K562 (cell line): Measurements from ENCODE around the gene NRARP. TPM values are rescaled to one million over a fixed set of nuclear protein-coding genes. Genes with fewer than 3 reads are reported as not detected.
A peak's percentile ranks its signal among the peaks of the same experiment; 100 is the strongest.

Source experiments
- ATAC-seq: fragments of 200-7000 bp; cut with Tn5 transposase; 3 replicates; pipeline ENCODE4 v1.9.1; 2020; ENCODE audit warnings: moderate library complexity
- BruUV-seq: library from RNA; stranded (reverse); fragments of 400-500 nt; replicated peaks from 2 replicates; lab custom pipeline; 2021; lab: Mats Ljungman, UMichigan
- CTCF ChIA-PET: fragments of 300-600 bp; formaldehyde crosslinking; extraction: SDS; loops from one replicate; lab custom pipeline; 2021; ENCODE audit warnings: low intra/inter-chr PET ratio; lab: Yijun Ruan, JAX
- POLR2A ChIA-PET: fragments of 300-600, 350-650 bp; sonication (Branson Sonifier 250); formaldehyde crosslinking; extraction: SDS; loops from one replicate; lab custom pipeline; 2021; ENCODE audit warnings: antibody characterized with exemption, inconsistent platforms; lab: Yijun Ruan, JAX
- DNase-seq, 4 experiments: peaks; one replicate each; pipeline versions ENCODE4 v3.0.0 to v3.0.0-alpha.2; 2011 to 2018; ENCODE audit warnings: low spot score in 3 of 4, mixed read lengths in 3 of 4; ENCODE audit errors: extremely low read depth in 1 of 4
- FAIRE-seq: peaks from 2 replicates; lab custom pipeline; 2011; peaks lifted over from hg19 to GRCh38; lab: Jason Lieb, UNC
- H2AFZ ChIP-seq: 2 replicates; pipeline ENCODE4 v1.6.0; 2011; ENCODE audit warnings: low read depth, low read length, control low read depth, inconsistent platforms
- H3K27ac ChIP-seq: fragments of 200-600 bp; 3 replicates; pipeline ENCODE4 v1.8.0; 2011; ENCODE audit warnings: low read depth, mild to moderate bottlenecking, control low read depth, inconsistent platforms, low read length, moderate library complexity, mixed read lengths; ENCODE audit errors: extremely low read depth
- H3K27me3 ChIP-seq, 2 experiments: fragments of 300-600 bp in 1 of 2; 2 replicates in 1 of 2; 3 replicates in 1 of 2; pipeline versions ENCODE4 v1.6.0 to v1.8.0; 2011; ENCODE audit warnings: inconsistent platforms in 2 of 2, low read length in 2 of 2, mild to moderate bottlenecking in 1 of 2, mixed read lengths in 1 of 2, moderate library complexity in 1 of 2; ENCODE audit not compliant: control insufficient read depth in 2 of 2, insufficient read depth in 2 of 2
- H3K36me3 ChIP-seq: fragments of 300-600 bp; 3 replicates; pipeline ENCODE4 v1.8.0; 2011; ENCODE audit warnings: mild to moderate bottlenecking, low read length, inconsistent platforms; ENCODE audit not compliant: control insufficient read depth, insufficient read depth
- H3K4me1 ChIP-seq, 2 experiments: fragments of 200-600 bp in 1 of 2; replicated peaks in 1 of 2; 2 replicates in 1 of 2; 3 replicates in 1 of 2; pipeline versions ENCODE4 v1.5.1 to v1.8.0; 2011; ENCODE audit warnings: inconsistent platforms in 2 of 2, low read length in 2 of 2, mild to moderate bottlenecking in 1 of 2, mixed read lengths in 1 of 2, moderate library complexity in 1 of 2; ENCODE audit not compliant: control insufficient read depth in 2 of 2, insufficient read depth in 2 of 2
- H3K4me2 ChIP-seq: 2 replicates; pipeline ENCODE4 v1.6.1; 2011; ENCODE audit warnings: low read length, control low read depth, inconsistent platforms, mixed read lengths; ENCODE audit not compliant: insufficient read depth
- H3K4me3 ChIP-seq: fragments of 200-600 bp; sonication (generic), shearing (Covaris generic); 2 replicates; pipeline ENCODE4 v1.5.1; 2016; ENCODE audit warnings: control low read depth, inconsistent platforms
- H3K79me2 ChIP-seq: fragments of 200-600 bp; 3 replicates; pipeline ENCODE4 v1.8.0; 2011; ENCODE audit warnings: low read length, inconsistent platforms; ENCODE audit not compliant: control insufficient read depth, insufficient read depth
- H3K9ac ChIP-seq, 2 experiments: 2 replicates each; pipeline versions ENCODE4 v1.6.0 to v1.6.1; 2011; ENCODE audit warnings: low read depth in 2 of 2, low read length in 2 of 2, control low read depth in 1 of 2, inconsistent platforms in 1 of 2, mild to moderate bottlenecking in 1 of 2, mixed read lengths in 1 of 2; ENCODE audit not compliant: insufficient read depth in 1 of 2
- H3K9me1 ChIP-seq: one replicate; pipeline ENCODE4 v1.6.0; 2011; ENCODE audit warnings: inconsistent platforms, mild to moderate bottlenecking, low read length, moderate library complexity; ENCODE audit not compliant: control insufficient read depth, insufficient read depth
- H3K9me3 ChIP-seq: replicated peaks from 2 replicates; pipeline ENCODE4 v1.5.1; 2011; ENCODE audit warnings: low read depth, low read length, inconsistent platforms; ENCODE audit not compliant: control insufficient read depth, insufficient read depth
- H4K20me1 ChIP-seq: replicated peaks from 2 replicates; pipeline ENCODE4 v1.6.1; 2011; ENCODE audit warnings: low read length, inconsistent platforms, mixed read lengths; ENCODE audit not compliant: control insufficient read depth, insufficient read depth
- CTBP1 ChIP-seq: fragments of 450-650 bp; IDR thresholded peaks from 2 replicates; pipeline ENCODE4 v1.6.1; 2016; ENCODE audit warnings: borderline replicate concordance
- CTCF ChIP-seq, 3 experiments: IDR thresholded peaks in 2 of 3; conservative IDR thresholded peaks in 1 of 3; 2 replicates each; pipeline ENCODE4 v1.5.1; 2011 to 2012; ENCODE audit warnings: low read length in 3 of 3, mild to moderate bottlenecking in 3 of 3, control low read depth in 2 of 3, improper control_type of control experiment in 1 of 3, inconsistent platforms in 1 of 3, low read depth in 1 of 3, mixed read lengths in 1 of 3, moderate library complexity in 1 of 3; ENCODE audit not compliant: insufficient read depth in 2 of 3
- KAT2B ChIP-seq: IDR thresholded peaks from one replicate; pipeline ENCODE4 v1.6.1; 2012; ENCODE audit warnings: low read depth, mild to moderate bottlenecking, control low read depth, inconsistent platforms, low read length, moderate library complexity
- WGBS: fragments of 100-300 bp; shearing (Covaris generic); methylation state at CpG from one replicate; pipeline ENCODE4 v1.1.6; 2016; ENCODE audit warnings: low coverage, mixed read lengths; ENCODE audit not compliant: insufficient coverage; ENCODE audit errors: missing lambda C conversion rate; 5-methylcytosine and 5-hydroxymethylcytosine counted together
- in situ Hi-C: fragments of 300-500 bp; cut with MboI; formaldehyde crosslinking; loops from 4 replicates; pipeline ENCODE4 v1.15.0; 2018; ENCODE audit warnings: inconsistent platforms, mixed read lengths
- intact Hi-C: fragments of 100-400 bp; cut with micrococcal nuclease; formaldehyde crosslinking; loops from 2 replicates; pipeline ENCODE4 v1.14.2; 2022
- polyA plus RNA-seq, 8 experiments: library from polyadenylated mRNA; depleted of rRNA in 4 of 8; stranded (reverse) in 5 of 8; unstranded in 3 of 8; fragments of >200 nt; fragmentation: Nextera tagmentation in 2 of 8; fragmentation: Illumina TruSeq in 1 of 8; extraction: Ambion mirVana in 2 of 8; extraction: Trizol in 1 of 8; gene quantifications; 2 replicates each; pipeline versions ENCODE4 v1.2.1 to v1.2.3, GENCODE V29; 2011 to 2014; ENCODE audit warnings: inconsistent platforms in 1 of 8, missing spikeins in 1 of 8
- total RNA-seq, 7 experiments: library from RNA; depleted of rRNA in 6 of 7; stranded (reverse); fragments of >200 nt in 6 of 7; fragmentation: Illumina TruSeq in 2 of 7; extraction: Trizol in 2 of 7; gene quantifications; 2 replicates each; pipeline versions ENCODE4 v1.2.1 to v1.2.3, GENCODE V29; 2011 to 2021; ENCODE audit warnings: low replicate concordance in 1 of 7
- TF ChIP-seq, protein P1 (sequence below): sonication (generic); formaldehyde crosslinking; IDR thresholded peaks from 2 replicates; pipeline ENCODE4 v1.8.1; 2023; ENCODE audit warnings: mild to moderate bottlenecking, missing genetic modification reagents

Gene NRARP
- total and polyA plus RNA-seq, 9 of the 15 experiments (the other 6 are each of a cell fraction or from before 2014, with no cell fraction given), result 2.0 to 24.5 (median 7.2) TPM; not detected in 2

GRCh38 chr9:137262173-137262908 is 39.7 kb downstream of the NRARP start (continued):
- TF ChIP-seq CTCF (IDR thresholded peaks at IDR 0.05 in 2 of 3, conservative IDR thresholded peaks at IDR 0.05 in 1 of 3; ENCODE audit: insufficient read depth in 2 of 3, low read depth in 1 of 3, low read length in 3 of 3) (peak; percentile 33 to 59 (median 42); a peak in 5 of 6 replicates), CTBP1 (0 out of 2 replicates have a peak, but pooled peaks have one; percentile 12)
- TF ChIP-seq, protein P1, sequence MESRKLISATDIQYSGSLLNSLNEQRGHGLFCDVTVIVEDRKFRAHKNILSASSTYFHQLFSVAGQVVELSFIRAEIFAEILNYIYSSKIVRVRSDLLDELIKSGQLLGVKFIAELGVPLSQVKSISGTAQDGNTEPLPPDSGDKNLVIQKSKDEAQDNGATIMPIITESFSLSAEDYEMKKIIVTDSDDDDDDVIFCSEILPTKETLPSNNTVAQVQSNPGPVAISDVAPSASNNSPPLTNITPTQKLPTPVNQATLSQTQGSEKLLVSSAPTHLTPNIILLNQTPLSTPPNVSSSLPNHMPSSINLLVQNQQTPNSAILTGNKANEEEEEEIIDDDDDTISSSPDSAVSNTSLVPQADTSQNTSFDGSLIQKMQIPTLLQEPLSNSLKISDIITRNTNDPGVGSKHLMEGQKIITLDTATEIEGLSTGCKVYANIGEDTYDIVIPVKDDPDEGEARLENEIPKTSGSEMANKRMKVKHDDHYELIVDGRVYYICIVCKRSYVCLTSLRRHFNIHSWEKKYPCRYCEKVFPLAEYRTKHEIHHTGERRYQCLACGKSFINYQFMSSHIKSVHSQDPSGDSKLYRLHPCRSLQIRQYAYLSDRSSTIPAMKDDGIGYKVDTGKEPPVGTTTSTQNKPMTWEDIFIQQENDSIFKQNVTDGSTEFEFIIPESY (CRISPR knock-in tag), result peak; percentile 75

DNA sequence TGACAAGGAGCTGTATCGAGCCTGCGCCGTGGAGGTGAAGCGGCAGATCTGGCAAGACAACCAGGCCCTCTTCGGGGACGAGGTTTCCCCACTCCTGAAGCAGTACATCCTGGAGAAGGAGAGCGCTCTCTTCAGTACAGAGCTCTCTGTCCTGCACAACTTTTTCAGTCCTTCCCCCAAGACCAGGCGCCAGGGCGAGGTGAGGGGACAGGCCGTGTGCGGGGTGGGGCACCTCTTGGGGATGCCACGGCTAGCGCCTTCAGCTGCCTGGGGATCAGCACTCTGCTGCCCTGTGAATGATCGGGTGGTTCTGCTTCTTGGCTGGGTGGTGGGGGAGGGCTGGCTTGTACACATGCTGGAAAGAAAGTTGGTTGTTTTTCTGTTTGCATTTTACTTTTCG is 45.2 kb downstream of the NRARP start:
- Histone ChIP-seq H3K79me2 (peaks cover 39% of the 10 kb centered on the region), H3K36me3 (peaks cover 34% of the 10 kb centered on the region), H3K27ac (no peak overlapping the region), H3K4me1 (peaks cover 13 to 51% of the 10 kb centered on the region in 2 experiments), H3K4me2 (0 out of 2 replicates have a peak overlapping the region, but pooled peaks have one; percentile 97), H3K9ac (peak overlapping the region in 1 of 2 experiments; percentile 95; a peak in 2 of 4 replicates), H2AFZ (no peak overlapping the region), H4K20me1 (no peaks in the 10 kb centered on the region; the same call in 1 of the 2 replicates), H3K27me3 (no peaks in the 10 kb centered on the region), H3K9me3 (no peaks in the 10 kb centered on the region), H3K4me3 (no peak overlapping the region), H3K9me1 (no peaks in the 10 kb centered on the region)
- FAIRE-seq (no peak), DNase-seq (no peak), ATAC-seq (no peak)
- TF ChIP-seq KAT2B, result no peak
- TF ChIP-seq, protein P1 (CRISPR knock-in tag), result peak; percentile 27; the same call in 1 of the 2 replicates
- WGBS, result 97% methylated on average over 11 of the region's 15 CpGs
- BruUV-seq, result no TSS peak
- intact Hi-C loops, result no loop called here
- in situ Hi-C loops, result no loop called here
- POLR2A ChIA-PET, result interaction anchor here (0.7 to 8.3 kb wide), 3 partner anchors 10 to 16 kb away, joined by 3 to 221 read pairs (median 4); partner anchors contain the start of gene TUBB4B
- CTCF ChIA-PET, result no interaction called here
